ENCODE results near the gene SLC3A2. TPM values are rescaled to one million over a fixed set of nuclear protein-coding genes. Genes with fewer than 3 reads are reported as not detected.
"Not testable (repeated sequence)": the region's sequence is repeated elsewhere in the genome, so short reads cannot be mapped to it uniquely, and the experiment has no call there.

SLC3A2 gene
- polyA plus RNA-seq, 1 donor from 2014 or later, result 111 TPM

GRCh38 chr11:62859281-62859703 is 21.4 kb upstream of the SLC3A2 start:
- not testable (repeated sequence) for H3K9me3 Mint-ChIP-seq, H3K27me3 Mint-ChIP-seq, H3K27ac Mint-ChIP-seq, H3K36me3 Mint-ChIP-seq
- peaks cover 19 to 24% (median 22%) of the 10 kb centered on the region in 3 donors for H3K4me1 Mint-ChIP-seq
- peak overlapping the region in 1 of 4 donors; percentile 36 for H3K4me3 Mint-ChIP-seq

- Mint-ChIP-seq H3K36me3 (no peaks in the 10 kb centered on the region), H3K27ac (peak overlapping the region in 1 of 3 donors; percentile 82), H3K4me1 (peaks cover 7 to 20% (median 13%) of the 10 kb centered on the region in 3 donors), H3K4me3 (peak overlapping the region in 1 of 4 donors; percentile 34), H3K27me3 (no peaks in the 10 kb centered on the region), H3K9me3 (no peaks in the 10 kb centered on the region)
These were observed 19.7 kb upstream of the SLC3A2 start for GRCh38 chr11:62860835-62861563.

- H3K9me3 Mint-ChIP-seq, H3K36me3 Mint-ChIP-seq, H3K27me3 Mint-ChIP-seq: not testable (repeated sequence)
- Mint-ChIP-seq H3K27ac (peak overlapping the region in 1 of 3 donors; percentile 82), H3K4me3 (peak overlapping the region in 1 of 4 donors; percentile 34), H3K4me1 (peaks cover 5 to 20% (median 9%) of the 10 kb centered on the region in 3 donors)
These were observed 19.0 kb upstream of the SLC3A2 start for GRCh38 chr11:62861564-62862192.

- no peak overlapping the region for H3K4me3 Mint-ChIP-seq
- no peaks in the 10 kb centered on the region for H3K36me3 Mint-ChIP-seq
- H3K9me3 Mint-ChIP-seq, result no peaks in the 10 kb centered on the region
- no peak overlapping the region for H3K27ac Mint-ChIP-seq
- H3K4me1 Mint-ChIP-seq, result peaks cover 5 to 11% (median 5%) of the 10 kb centered on the region in 3 donors
- no peaks in the 10 kb centered on the region for H3K27me3 Mint-ChIP-seq
These were observed 16.9 kb upstream of the SLC3A2 start for GRCh38 chr11:62863687-62864335.

- no peaks in the 10 kb centered on the region for H3K27me3 Mint-ChIP-seq
- no peaks in the 10 kb centered on the region for H3K36me3 Mint-ChIP-seq
- H3K4me1 Mint-ChIP-seq, result peaks cover 5 to 11% (median 5%) of the 10 kb centered on the region in 3 donors
- no peak overlapping the region for H3K27ac Mint-ChIP-seq
- no peaks in the 10 kb centered on the region for H3K9me3 Mint-ChIP-seq
- H3K4me3 Mint-ChIP-seq, result no peak overlapping the region
These were observed 15.1 kb upstream of the SLC3A2 start for GRCh38 chr11:62865635-62866034.

GRCh38 chr11:62874851-62875250 is 5.8 kb upstream of the SLC3A2 start:
- Mint-ChIP-seq H3K27me3 (no peaks in the 10 kb centered on the region), H3K4me3 (no peak overlapping the region), H3K36me3 (no peaks in the 10 kb centered on the region), H3K27ac (no peak overlapping the region), H3K4me1 (peaks cover 4 to 13% (median 4%) of the 10 kb centered on the region in 3 donors), H3K9me3 (no peaks in the 10 kb centered on the region)

- Mint-ChIP-seq H3K9me3 (no peaks in the 10 kb centered on the region), H3K27me3 (no peaks in the 10 kb centered on the region), H3K4me1 (peaks cover 8 to 23% (median 11%) of the 10 kb centered on the region in 3 donors), H3K36me3 (no peaks in the 10 kb centered on the region), H3K27ac (peak overlapping the region in 1 of 3 donors; percentile 93), H3K4me3 (peak overlapping the region in 1 of 4 donors; percentile 61)
These were observed 4.8 kb upstream of the SLC3A2 start for GRCh38 chr11:62875698-62876478.

- Mint-ChIP-seq H3K4me3 (peak overlapping the region in 1 of 4 donors; percentile 61), H3K36me3 (no peaks in the 10 kb centered on the region), H3K4me1 (peaks cover 8 to 30% (median 11%) of the 10 kb centered on the region in 3 donors), H3K9me3 (no peaks in the 10 kb centered on the region), H3K27me3 (no peaks in the 10 kb centered on the region), H3K27ac (peak overlapping the region in 1 of 3 donors; percentile 27)
These were observed 4.0 kb upstream of the SLC3A2 start for GRCh38 chr11:62876712-62877111.

GRCh38 chr11:62879235-62879978 is 1.3 kb upstream of the SLC3A2 start:
- Mint-ChIP-seq H3K27me3 (no peaks in the 10 kb centered on the region), H3K27ac (peak overlapping the region in 1 of 3 donors; percentile 98), H3K36me3 (peaks cover 8% of the 10 kb centered on the region), H3K4me1 (peaks cover 24 to 54% (median 25%) of the 10 kb centered on the region in 3 donors), H3K4me3 (peak overlapping the region; percentile 99 to 100 (median 100)), H3K9me3 (no peaks in the 10 kb centered on the region)

- Mint-ChIP-seq H3K9me3 (no peaks in the 10 kb centered on the region), H3K36me3 (peaks cover 8% of the 10 kb centered on the region), H3K27ac (peak overlapping the region; percentile 98 to 100 (median 100)), H3K4me1 (peaks cover 24 to 54% (median 25%) of the 10 kb centered on the region in 3 donors), H3K27me3 (no peaks in the 10 kb centered on the region), H3K4me3 (peak overlapping the region; percentile 99 to 100 (median 100))
These were observed 379 bp upstream of the SLC3A2 start for GRCh38 chr11:62880231-62880802.

GRCh38 chr11:62881579-62882430 is 1.1 kb downstream of the SLC3A2 start:
- Mint-ChIP-seq H3K4me3 (peak overlapping the region; percentile 99 to 100 (median 100)), H3K4me1 (peaks cover 24 to 50% (median 27%) of the 10 kb centered on the region in 3 donors), H3K27ac (peak overlapping the region; percentile 98 to 100 (median 100)), H3K36me3 (peaks cover 8% of the 10 kb centered on the region), H3K9me3 (no peaks in the 10 kb centered on the region), H3K27me3 (no peaks in the 10 kb centered on the region)

- Mint-ChIP-seq H3K27ac (peak overlapping the region in 2 of 3 donors; percentile 95 to 98), H3K4me1 (peaks cover 24 to 47% (median 27%) of the 10 kb centered on the region in 3 donors), H3K36me3 (peaks cover 8% of the 10 kb centered on the region), H3K9me3 (no peaks in the 10 kb centered on the region), H3K27me3 (no peaks in the 10 kb centered on the region), H3K4me3 (peak overlapping the region; percentile 62 to 100 (median 100))
These were observed 1.7 kb downstream of the SLC3A2 start for GRCh38 chr11:62882431-62882749.
